Measurements from ENCODE around the gene DAND5. TPM values are rescaled to one million over a fixed set of nuclear protein-coding genes. Genes with fewer than 3 reads are reported as not detected.

Gene DAND5
- total and polyA plus RNA-seq, 9 of the 15 experiments (the other 6 are each of a cell fraction or from before 2014, with no cell fraction given), result 0.22 to 0.83 (median 0.60) TPM

- peak within 1 kb of the TSS; percentile 88 for H3K27ac ChIP-seq (ENCODE audit: extremely low read depth, low read depth, low read length)
- ChIA-PET CTCF (ENCODE audit: low intra/inter-chr PET ratio) (no interaction called here), POLR2A (interaction anchor here (0.6 to 1.5 kb wide), 11 partner anchors 8 to 423 kb away, joined by 3 to 11 read pairs (median 4); partner anchors contain the start of genes CALR, FARSA, GADD45GIP1 and KLF1)
- peak within 1 kb of the TSS; percentile 91 to 96 for H3K9ac ChIP-seq (ENCODE audit: insufficient read depth in 1 of 2, low read depth in 2 of 2, low read length in 2 of 2)
- under 1% methylated on average over 55 of the region's 62 CpGs for WGBS (ENCODE audit: insufficient coverage, low coverage, missing lambda C conversion rate)
- H3K4me3 ChIP-seq, result peak within 1 kb of the TSS; percentile 66
- DNase-seq (ENCODE audit: extremely low read depth in 1 of 4, low spot score in 3 of 4) (peak; percentile 83 to 100 (median 92)), ATAC-seq (peak; percentile 92), FAIRE-seq (peak; percentile 98)
- peak within 1 kb of the TSS; percentile 6; the same call in 1 of the 2 replicates for H2AFZ ChIP-seq (ENCODE audit: low read depth, low read length)
- H3K9me1 ChIP-seq (ENCODE audit: control insufficient read depth, insufficient read depth, low read length), result peaks cover 10% of the 10 kb centered on the region
- intact Hi-C loops (cut with micrococcal nuclease), result no loop called here
- no TSS peak for BruUV-seq (replicated peaks)
- H3K4me1 ChIP-seq (replicated peaks in 1 of 2; ENCODE audit: control insufficient read depth in 2 of 2, insufficient read depth in 2 of 2, low read length in 2 of 2), result peaks cover 16 to 34% of the 10 kb centered on the region in 2 experiments
- peak within 1 kb of the TSS; percentile 95 for H3K4me2 ChIP-seq (ENCODE audit: insufficient read depth, low read length)
- peaks cover 12% of the 10 kb centered on the region for H4K20me1 ChIP-seq (replicated peaks; ENCODE audit: control insufficient read depth, insufficient read depth, low read length)
- H3K9me3 ChIP-seq (replicated peaks; ENCODE audit: control insufficient read depth, insufficient read depth, low read depth, low read length), result no peaks in the 10 kb centered on the region
- in situ Hi-C loops (cut with MboI), result no loop called here
- H3K36me3 ChIP-seq (ENCODE audit: control insufficient read depth, insufficient read depth, low read length), result peaks cover 78% of the 10 kb centered on the region
- H3K27me3 ChIP-seq (ENCODE audit: control insufficient read depth in 2 of 2, insufficient read depth in 2 of 2, low read length in 2 of 2), result no peaks in the 10 kb centered on the region
- peaks cover 60% of the 10 kb centered on the region for H3K79me2 ChIP-seq (ENCODE audit: control insufficient read depth, insufficient read depth, low read length)
- peak; percentile 30; the same call in 1 of the 2 replicates for TF ChIP-seq TCF3 (CRISPR knock-in tag; IDR thresholded peaks at IDR 0.05)
- no peak for TF ChIP-seq HOXB6 (CRISPR knock-in tag; IDR thresholded peaks at IDR 0.05; ENCODE audit: borderline replicate concordance)
- TF ChIP-seq FOXA1 (IDR thresholded peaks at IDR 0.05; ENCODE audit: borderline replicate concordance), result no peak
- TF ChIP-seq TBL1XR1 (IDR thresholded peaks at IDR 0.05; ENCODE audit: low read length in 2 of 2), result peak in 1 of 2 experiments; percentile 90; a peak in 2 of 4 replicates
- peak in 1 of 2 experiments; percentile 72; a peak in 2 of 4 replicates for TF ChIP-seq KDM4B (IDR thresholded peaks at IDR 0.05; ENCODE audit: borderline replicate concordance in 2 of 2, low read depth in 1 of 2)
- TF ChIP-seq BRD9 (IDR thresholded peaks at IDR 0.05; ENCODE audit: low read depth, partially characterized antibody), result no peak
- peak; percentile 41 for TF ChIP-seq NFE2 (IDR thresholded peaks at IDR 0.05; ENCODE audit: low read depth)
- no peak for TF ChIP-seq SRSF9 (IDR thresholded peaks at IDR 0.05; ENCODE audit: borderline replicate concordance, low read depth, low read length)
- TF ChIP-seq RNF219 (CRISPR knock-in tag; IDR thresholded peaks at IDR 0.05), result no peak
- peak; percentile 47; the same call in 1 of the 2 replicates for TF ChIP-seq GABPB2 (CRISPR knock-in tag; conservative IDR thresholded peaks at IDR 0.05)
- no peak for TF ChIP-seq NUFIP1 (IDR thresholded peaks at IDR 0.05; ENCODE audit: partially characterized antibody)
- TF ChIP-seq CREBBP (IDR thresholded peaks at IDR 0.05; ENCODE audit: low read depth, low read length), result no peak
- TF ChIP-seq ZNF57 (CRISPR knock-in tag; IDR thresholded peaks at IDR 0.05), result no peak
- no peak for TF ChIP-seq HNRNPK (IDR thresholded peaks at IDR 0.05; ENCODE audit: low read depth, low read length, poor library complexity, severe bottlenecking)
- TF ChIP-seq HMBOX1 (IDR thresholded peaks at IDR 0.05), result no peak
- no peak for TF ChIP-seq ZC3H4 (CRISPR knock-in tag; IDR thresholded peaks at IDR 0.05; ENCODE audit: borderline replicate concordance)
- TF ChIP-seq ZNF707 (CRISPR knock-in tag; conservative IDR thresholded peaks at IDR 0.05), result no peak
- no peak for TF ChIP-seq TCFL5 (CRISPR knock-in tag; conservative IDR thresholded peaks at IDR 0.05)
- no peak for TF ChIP-seq ZNF146 (CRISPR knock-in tag; IDR thresholded peaks at IDR 0.05; ENCODE audit: unreplicated experiment)
These were observed 23.8 kb upstream of the DAND5 start, which contains the start of gene RAD23A for GRCh38 chr19:12945479-12946091. Gene RAD23A, plus strand, starts transcription at chr19:12945862. Its CDS starts 87 bp downstream, at chr19:12945949.

All from K562 (cell line).